ENCODE measurements around the gene DNASE1L2. TPM values are rescaled to one million over a fixed set of nuclear protein-coding genes. Genes with fewer than 3 reads are reported as not detected.

DNASE1L2 gene
- total RNA-seq, 1 experiment from 2014 or later: 1.9 TPM

DNA sequence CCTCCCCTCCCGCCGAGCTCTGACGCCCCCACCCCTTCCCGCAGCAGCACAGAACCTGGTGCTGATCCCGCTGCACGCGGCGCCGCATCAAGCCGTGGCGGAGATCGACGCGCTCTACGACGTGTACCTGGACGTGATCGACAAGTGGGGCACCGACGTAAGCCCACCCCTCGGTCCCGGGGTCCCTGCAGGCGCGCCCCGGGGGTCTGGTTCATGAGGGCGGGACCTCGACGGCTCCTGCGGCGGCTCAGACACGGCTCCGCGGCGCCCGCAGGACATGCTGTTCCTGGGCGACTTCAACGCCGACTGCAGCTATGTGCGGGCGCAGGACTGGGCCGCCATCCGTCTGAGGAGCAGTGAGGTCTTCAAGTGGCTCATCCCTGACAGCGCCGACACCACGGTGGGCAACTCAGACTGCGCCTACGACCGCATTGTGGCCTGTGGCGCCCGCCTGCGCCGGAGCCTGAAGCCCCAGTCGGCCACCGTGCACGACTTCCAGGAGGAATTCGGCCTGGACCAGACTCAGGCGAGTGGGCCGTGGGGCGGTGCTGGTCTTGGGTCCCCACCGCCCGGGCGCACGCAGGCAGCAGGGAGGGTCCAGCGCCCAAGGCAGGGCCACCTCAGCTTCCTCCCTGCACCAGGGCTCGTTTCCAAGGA, 1.4 kb downstream of the DNASE1L2 start (continued):
- no peak for TF ChIP-seq CEBPB (IDR thresholded peaks at IDR 0.05; ENCODE audit: low read depth)
- TF ChIP-seq RAD21 (IDR thresholded peaks at IDR 0.05; ENCODE audit: low read depth): no peak
- no peak for TF ChIP-seq YY1 (IDR thresholded peaks at IDR 0.05; ENCODE audit: extremely low read depth, insufficient replicate concordance, low read depth, low read length)

DNA sequence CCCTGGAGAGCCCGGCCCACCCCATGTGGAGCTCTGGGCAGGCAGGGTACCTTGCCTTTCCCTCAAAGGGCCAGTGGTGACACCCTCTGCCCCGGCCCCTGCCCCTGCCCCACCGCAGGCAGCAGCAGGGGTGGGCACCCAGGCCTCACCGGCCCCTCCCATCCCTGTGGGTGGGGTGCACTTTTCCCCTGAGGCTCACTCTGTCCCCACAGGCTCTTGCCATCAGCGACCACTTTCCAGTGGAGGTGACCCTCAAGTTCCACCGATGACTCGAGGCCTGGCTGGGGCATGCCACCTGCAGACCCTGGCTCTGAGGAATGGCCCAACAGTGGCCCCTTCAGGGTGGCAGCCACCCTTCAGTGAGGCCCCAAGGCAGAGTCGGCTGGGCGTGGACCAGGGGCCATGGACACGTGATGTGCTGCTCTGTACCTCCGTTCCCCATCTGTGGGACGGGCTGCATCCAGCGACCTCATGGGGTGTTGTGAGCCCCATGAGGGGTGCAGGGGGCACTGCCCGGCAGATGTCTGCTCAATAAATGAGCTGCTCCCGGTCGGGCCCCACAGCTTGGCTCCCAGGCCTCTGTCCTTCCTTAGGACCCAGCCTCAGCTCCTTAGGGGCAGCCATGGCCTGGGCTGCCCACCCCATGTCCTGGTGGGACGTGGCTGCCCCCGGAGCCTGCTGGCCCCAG, 2.0 kb downstream of the DNASE1L2 start:
- ChIA-PET POLR2A (interaction anchor here (1.2 to 1.5 kb wide), 2 partner anchors 12 to 13 kb away, joined by 6 to 8 read pairs; partner anchors contain the start of gene ECI1), CTCF (no interaction called here), RAD21 (ENCODE audit: low non-redundant PET in 1 of 2, low total read pairs in 2 of 2, uncharacterized antibody in 2 of 2, unreplicated experiment in 2 of 2) (interaction anchor here in 1 of 2 experiments (0.8 kb wide), 1 partner anchor 43 kb away, joined by 3 read pairs; no protein-coding TSS in a partner anchor)
- DNase-seq (ENCODE audit: low read depth, low spot score) (no peak), ATAC-seq (peak; percentile 14)
- Histone ChIP-seq H3K79me2 (ENCODE audit: insufficient read depth, low read length) (peaks cover 2% of the 10 kb centered on the region; the same call in 1 of the 2 replicates), H4K20me1 (ENCODE audit: insufficient read depth) (no peaks in the 10 kb centered on the region), H3K4me1 (ENCODE audit: control insufficient read depth in 1 of 2, insufficient read depth in 2 of 2, low read length in 2 of 2) (peaks cover 0 to 14% of the 10 kb centered on the region in 2 experiments; a peak in 3 of 4 replicates), H3K4me3 (replicated peaks in 1 of 2; ENCODE audit: low read depth in 1 of 2, low read length in 2 of 2) (no peak overlapping the region), H2AFZ (ENCODE audit: low read depth, low read length, poor library complexity, severe bottlenecking) (no peak overlapping the region), H3K4me2 (ENCODE audit: low read length) (no peak overlapping the region), H3K27ac (ENCODE audit: low read depth, low read length) (no peak overlapping the region; the same call in 1 of the 2 replicates), H3K9me3 (ENCODE audit: control insufficient read depth in 1 of 2, insufficient read depth in 1 of 2, low read depth in 1 of 2, low read length in 2 of 2) (no peaks in the 10 kb centered on the region), H3K27me3 (ENCODE audit: insufficient read depth, low read length) (no peaks in the 10 kb centered on the region), H3K9me2 (ENCODE audit: insufficient read depth) (no peaks in the 10 kb centered on the region), H3K9ac (ENCODE audit: low read length) (no peak overlapping the region), H3K36me3 (ENCODE audit: control insufficient read depth in 1 of 2, insufficient read depth in 2 of 2, low read length in 2 of 2) (peaks cover 4 to 15% of the 10 kb centered on the region in 2 experiments; a peak in 2 of 4 replicates)
- TF ChIP-seq ZFX (IDR thresholded peaks at IDR 0.05): no peak
- no peak for TF ChIP-seq SRF (IDR thresholded peaks at IDR 0.05; ENCODE audit: low read depth)
- TF ChIP-seq EZH2phosphoT487 (IDR thresholded peaks at IDR 0.05; ENCODE audit: borderline replicate concordance): no peak
- no peak for TF ChIP-seq REST (IDR thresholded peaks at IDR 0.05; ENCODE audit: low read depth)
- TF ChIP-seq ZBTB33 (IDR thresholded peaks at IDR 0.05; ENCODE audit: extremely low read depth, insufficient replicate concordance, low read length): no peak
- no peak for TF ChIP-seq TCF7L2 (IDR thresholded peaks at IDR 0.05; ENCODE audit: borderline replicate concordance, extremely low read depth, insufficient read depth, insufficient read length)
- intact Hi-C loops (cut with micrococcal nuclease): no loop called here
- BruUV-seq (replicated peaks): no TSS peak

Data from HCT116 (cell line).